ENCODE measurements around the gene ZNF350.
"Not testable (repeated sequence)": the region's sequence is repeated elsewhere in the genome, so short reads cannot be mapped to it uniquely, and the experiment has no call there.

The ZNF350 gene

DNA sequence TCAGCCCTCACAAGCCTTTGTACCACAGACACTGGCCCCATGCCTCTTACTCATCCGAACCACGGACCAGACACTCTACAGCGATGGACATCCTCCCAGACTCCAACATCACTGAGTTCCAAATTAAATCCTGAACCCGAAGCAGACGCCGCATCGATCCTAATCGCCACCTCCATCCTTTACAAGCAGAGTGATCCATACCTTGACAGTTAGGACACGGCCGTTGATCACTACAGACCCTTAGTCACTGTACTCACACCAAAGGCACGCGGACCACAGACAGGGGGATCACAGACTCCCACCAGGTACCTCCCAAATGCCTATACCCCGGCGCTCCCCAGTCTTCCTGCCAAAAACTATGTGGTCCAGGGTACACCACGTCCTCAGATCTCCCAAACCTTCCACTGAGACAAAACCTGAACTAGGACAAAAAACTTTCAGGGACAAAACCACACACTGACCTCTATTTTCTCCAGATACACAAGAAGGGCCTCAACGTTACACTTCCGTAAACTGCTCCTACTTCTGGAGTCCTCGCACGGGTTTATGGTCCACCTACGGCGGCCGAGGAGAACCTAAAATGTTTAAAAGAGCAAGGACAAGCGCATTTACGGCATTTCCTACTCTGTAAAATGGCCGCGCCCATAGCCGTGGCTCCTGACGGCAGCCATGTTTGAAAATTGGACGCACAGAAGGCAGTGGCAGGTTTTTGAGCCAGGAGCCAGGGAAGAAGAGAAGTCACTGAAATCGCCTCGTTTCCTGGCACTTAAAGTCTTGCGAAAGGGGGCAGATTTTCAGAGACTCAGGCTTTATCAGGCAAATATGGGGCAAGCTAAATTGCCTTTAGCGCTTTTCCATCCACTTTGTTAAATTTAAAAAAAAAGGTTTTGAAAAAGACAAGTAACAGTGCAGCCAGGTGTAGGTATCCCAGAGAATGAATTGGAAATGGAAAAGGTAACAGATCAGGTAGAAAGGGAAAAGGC lies at the start of gene ZNF350:
TSS of gene ZNF350 (minus strand) at position 532 of the 983 bp plus-strand sequence. CDS start 12,480 bp downstream, outside the sequence.
- DNase-seq: peak; percentile 85

DNA sequence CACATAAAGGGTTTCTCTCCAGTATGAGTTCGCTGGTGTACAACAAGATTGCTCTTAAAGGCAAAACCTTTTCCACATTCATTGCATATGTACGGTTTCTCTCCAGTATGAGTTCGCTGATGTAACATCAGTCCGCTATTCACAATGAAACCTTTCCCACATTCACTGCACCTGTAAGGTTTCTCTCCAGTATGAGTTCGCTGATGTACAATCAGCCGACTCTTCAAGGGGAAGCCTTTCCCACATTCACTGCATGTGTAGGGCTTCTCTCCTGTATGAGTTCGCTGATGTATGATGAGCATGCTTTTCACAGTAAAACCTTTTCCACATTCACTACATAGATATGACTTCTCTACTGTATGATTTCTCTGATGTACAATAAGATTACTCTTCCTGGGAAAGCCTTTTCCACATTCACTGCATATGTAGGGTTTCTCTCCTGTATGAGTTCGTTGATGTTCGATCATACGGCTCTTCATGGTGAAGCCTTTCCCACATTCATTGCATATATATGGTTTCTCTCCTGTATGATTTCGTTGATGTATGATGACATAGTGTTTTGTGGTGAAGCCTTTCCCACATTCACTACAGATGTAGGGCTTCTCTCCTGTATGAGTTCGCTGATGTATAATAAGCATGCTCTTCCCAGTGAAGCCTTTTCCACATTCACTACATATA lies 47.5 kb upstream of the ZNF350 start:
- DNase-seq: no peak

DNA sequence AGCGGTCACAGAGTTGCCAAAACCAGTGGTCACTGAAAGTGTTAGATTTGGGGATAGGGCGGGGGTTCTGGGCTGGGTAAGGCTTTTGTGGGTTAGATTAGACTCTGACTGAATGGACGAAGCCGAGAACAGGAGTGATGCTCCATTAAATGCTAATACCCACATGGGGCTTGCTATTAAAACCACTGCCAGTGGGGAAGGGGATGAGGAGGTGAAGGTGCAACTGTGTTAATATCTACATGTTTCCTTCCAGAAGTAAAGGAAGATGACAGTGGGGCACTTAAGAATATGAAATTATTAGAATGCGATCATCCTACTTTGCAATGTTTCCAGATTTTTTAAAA lies 42.1 kb upstream of the ZNF350 start:
- no peak for DNase-seq

DNA sequence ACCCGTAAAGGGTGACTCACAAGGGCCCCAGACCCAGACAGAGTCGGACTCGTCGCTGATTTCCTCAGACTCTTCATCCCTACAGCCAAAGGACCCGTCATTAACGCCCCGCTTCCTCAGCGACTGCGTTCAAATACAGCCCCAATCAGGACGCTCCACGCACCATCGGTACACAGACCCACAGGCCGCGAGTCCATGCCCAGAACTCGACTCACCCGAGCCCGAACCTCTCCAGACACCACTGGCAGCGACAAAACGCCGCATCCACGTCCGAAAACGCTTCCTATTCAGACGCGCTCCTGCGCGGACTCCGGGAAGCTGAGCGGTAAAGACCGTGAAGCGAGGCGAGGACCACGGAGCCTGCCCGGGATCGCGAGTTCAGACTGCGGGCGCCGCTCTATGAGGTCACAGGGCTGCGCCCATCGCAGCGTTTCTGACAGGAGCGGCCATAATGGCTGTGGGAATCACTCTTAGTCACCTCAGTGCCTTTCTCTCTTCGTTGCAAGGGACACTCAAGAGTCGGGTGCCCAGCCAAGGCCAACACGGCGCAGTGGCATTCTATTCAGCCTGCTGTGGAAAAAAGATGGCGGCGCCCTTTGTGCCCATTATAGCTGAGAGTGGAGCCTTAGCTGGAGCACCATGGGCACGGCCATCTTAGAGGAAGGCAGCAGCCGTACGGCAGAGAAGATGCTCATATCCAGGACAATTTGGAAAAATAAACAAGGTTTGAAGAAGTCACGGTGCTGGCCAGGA lies 41.6 kb upstream of the ZNF350 start, which contains the start of gene ZNF614:
TSS of gene ZNF614 (minus strand) at position 353 of the 753 bp plus-strand sequence. CDS start 2,634 bp downstream, outside the sequence.
- DNase-seq: peak; percentile 80

DNA sequence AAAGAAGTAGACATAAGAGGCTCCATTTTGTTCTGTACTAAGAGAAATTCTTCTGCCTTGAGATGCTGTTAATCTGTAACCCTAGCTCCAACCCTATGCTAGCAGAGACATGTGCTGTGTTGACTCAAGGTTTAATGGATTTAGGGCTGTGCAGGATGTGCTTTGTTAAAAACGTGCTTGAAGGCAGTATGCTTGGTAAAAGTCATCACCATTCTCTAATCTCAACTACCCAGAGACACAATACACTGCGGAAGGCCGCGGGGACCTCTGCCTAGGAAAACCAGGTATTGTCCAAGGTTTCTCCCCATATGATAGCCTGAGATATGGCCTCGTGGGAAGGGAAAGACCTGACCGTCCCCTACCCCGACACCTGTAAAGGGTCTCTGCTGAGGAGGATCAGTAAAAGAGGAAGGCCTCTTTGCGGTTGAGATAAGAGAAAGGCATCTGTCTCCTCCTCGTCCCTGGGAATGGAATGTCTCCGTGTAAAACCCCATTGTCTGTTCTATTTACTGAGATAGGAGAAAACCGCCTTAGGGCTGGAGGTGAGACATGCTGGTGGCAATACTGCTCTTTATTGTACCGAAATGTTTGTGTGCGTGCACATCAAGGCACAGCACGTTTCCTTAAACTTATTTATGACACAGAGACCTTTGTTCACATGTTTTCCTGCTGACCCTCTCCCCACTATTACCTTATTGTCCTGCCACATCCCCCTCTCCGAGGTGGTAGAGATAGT lies 39.8 kb upstream of the ZNF350 start:
- DNase-seq: not testable (repeated sequence)

DNA sequence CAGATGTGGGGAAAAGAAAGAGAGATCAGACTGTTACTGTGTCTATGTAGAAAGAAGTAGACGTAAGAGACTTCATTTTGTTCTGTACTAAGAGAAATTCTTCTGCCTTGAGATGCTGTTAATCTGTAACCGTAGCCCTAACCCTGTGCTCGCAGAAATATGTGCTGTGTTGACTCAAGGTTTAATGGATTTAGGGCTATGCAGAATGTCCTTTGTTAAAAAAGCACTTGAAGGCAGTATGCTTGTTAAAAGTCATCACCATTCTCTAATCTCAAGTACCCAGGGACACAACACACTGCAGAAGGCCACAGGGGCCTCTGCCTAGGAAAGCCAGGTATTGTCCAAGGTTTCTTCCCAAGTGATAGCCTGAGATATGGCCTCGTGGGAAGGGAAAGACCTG lies 37.8 kb upstream of the ZNF350 start:
- not testable (repeated sequence) for DNase-seq

DNA sequence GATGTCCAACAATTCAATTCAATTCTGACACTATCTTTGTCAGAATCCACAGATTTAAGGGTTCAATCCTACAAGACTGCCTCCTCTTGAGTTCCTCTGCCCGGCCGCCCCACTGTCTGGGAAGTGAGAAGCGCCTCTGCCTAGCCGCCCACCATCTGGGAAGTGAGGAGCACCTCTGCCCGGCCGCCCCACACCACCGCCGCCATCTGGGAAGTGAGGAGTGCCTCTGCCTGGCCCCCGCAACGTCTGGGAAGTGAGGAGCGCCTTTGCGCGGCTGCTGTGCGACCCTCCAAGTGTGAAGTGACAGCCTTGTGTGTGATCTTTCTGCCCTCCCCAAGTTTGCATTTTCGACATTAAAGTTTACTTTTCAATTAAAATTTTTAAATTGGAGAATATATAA lies 35.6 kb upstream of the ZNF350 start:
- no peak for DNase-seq

DNA sequence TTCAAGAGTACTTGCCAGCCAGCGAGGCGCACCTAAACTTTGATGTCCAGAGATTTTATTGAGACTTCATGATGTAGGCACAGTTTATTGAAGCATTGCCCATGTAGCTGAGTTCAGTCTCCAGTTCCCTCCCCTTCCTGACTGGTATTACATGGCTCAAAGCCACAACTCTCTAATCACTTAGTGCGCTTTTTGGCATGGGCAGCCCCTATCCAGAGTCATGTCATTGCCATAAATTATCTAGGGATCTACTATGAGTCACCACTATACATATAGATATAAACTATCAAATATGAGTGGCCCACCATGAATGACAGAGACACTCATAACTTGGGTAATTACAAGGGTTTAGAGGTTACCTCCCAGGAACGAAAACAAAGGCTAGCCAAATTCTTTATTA lies 33.9 kb upstream of the ZNF350 start:
- no peak for DNase-seq

DNA sequence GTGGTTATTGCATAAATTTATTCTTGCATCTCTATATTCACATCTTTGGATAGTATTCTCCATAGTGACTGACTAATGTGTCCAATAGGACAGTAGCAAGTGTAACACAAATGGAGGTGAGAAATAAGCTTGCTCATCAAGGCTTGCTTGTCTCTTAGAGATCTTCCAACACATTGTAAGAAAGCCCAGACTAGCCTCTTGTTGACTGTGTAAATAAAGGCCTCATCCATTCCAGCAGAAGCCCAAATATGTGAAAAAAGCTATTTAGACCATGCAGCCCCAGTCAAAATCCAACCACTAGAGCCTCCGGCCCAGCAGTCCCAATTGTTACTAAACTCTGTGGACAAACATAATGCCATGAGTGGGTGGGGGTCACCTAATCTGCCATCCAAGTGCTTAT lies 24.0 kb upstream of the ZNF350 start:
- DNase-seq: no peak

DNA sequence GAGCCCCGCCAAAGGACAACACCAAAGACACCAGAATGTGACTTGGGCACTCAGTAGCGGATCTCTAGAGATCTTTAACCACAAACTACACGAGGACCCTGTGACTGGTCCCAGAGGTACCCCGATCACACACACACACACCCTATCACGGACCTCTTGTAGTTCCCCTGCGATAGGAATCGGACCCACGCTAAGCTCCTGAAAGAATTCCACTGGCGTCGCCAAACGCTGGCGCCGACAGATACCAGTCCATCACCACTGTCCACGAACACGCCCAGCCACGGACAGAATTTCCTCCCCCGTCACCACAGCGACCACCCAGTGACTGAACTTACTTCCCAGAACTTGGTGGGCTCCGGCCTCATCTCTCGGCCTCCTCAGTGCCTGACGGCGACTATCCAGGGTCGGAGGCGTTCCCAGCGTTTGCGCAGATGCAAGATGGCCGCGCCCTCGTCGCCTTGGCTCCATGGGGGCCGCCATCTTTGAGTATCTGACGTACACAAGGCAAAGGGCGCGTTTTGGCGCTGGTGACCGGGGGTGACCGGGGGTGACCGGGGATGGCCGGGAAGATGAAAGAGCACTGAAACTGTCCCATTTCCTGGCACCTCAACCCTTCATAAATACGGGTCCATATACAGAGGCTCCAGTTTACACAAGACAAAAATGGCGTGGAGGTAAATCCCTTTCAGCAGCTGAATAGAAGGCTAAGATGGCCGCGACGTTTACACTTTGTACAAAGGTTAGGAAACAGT lies 21.3 kb upstream of the ZNF350 start, which contains the start of gene ZNF615:
TSS of gene ZNF615 (minus strand) at position 406 of the 752 bp plus-strand sequence. CDS start 4,500 bp downstream, outside the sequence.
- DNase-seq: peak; percentile 81

DNA sequence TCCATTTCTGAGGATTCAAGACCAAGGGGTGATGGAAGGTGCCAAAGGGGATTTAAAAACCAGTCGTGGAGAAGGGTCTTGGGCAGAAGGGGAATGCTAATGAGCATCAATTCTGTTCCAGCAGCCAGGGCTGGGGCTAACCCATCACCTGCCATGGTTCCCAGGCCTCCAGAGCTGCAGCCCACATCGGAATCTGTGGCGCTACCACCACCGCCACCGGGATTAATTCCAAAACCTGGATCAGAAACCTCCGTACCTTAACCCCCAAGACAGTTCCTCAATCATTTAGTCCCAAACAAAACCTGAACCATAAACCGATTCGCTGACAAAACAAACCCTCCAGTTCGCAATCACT lies 20.8 kb upstream of the ZNF350 start:
- DNase-seq: no peak

DNA sequence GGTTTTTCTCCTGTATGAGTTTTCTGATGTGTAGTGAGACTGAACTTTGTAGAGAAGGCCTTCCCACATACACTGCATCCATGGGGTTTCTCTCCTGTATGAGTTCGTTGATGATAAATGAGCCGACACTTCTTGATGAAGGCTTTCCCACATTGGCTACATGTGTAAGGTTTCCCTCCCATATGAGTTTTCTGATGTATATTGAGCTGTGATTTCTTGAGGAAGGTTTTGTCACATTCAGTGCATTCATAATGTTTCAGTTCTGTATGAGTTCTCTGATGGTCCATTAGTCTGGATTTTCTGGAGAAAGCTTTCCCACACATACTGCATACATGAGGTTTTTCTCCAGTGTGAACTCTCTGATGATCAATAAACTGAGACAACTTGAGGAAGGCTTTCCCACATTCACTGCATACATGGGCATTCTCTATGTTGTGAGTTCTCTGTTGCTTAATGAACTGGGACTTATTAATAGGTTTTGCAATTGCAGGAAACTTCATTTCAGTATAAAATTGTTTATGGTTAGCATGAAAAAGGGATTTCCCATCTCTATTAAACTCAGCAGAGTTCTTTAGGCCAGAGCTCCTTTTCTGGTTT lies 7.5 kb upstream of the ZNF350 start:
- no peak for DNase-seq

DNA sequence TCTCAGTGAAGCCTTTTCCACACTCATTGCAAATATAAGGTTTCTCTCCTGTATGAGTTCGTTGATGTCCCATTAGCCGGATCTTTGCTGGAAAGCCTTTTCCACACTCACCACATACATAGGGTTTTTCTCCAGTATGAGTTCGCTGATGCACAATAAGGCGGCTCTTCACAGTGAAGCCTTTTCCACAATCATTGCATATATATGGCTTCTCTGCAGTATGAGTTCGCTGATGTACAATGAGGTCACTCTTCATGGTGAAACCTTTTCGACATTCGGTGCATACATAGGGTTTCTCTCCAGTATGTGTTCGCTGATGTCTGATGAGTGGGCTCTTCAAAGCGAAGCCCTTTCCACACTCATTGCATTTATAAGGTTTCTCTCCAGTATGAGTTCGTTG lies 6.8 kb upstream of the ZNF350 start:
- DNase-seq: no peak

DNA sequence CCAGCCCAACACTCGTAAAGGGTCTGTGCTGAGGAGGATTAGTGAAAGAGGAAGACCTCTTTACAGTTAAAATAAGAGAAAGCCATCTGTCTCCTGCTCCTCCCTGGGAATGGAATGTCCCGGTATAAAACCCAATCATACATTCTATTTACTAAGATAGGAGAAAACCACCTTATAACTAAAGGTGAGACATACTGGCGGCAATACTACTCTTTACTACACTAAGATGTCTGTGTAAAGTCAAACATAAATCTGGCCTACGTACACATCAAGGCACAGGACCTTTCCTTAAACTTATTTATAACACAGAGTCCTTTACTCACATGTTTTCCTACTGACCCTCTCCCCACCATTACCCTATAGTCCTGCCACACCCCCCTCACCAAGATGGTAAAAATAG lies 3.3 kb downstream of the ZNF350 start:
- no peak for DNase-seq

DNA sequence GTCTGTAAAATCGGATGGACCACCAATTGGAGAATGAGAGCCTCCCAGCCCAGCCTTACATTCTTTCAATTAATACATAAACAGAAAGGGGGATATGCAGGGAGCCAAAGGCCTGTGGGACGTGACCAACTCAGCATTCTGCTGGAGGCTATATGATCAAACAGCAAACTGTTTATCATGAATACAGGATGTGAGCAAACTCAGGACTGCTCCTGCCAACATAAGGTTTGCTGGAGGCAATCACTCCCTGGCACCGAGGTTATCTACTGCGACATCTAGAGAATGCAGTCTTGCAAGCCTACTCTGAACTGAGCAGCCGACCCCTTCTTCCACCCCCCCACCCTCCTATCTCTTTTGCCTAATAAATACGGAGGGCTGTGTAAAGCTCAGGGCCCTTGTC lies 5.7 kb downstream of the ZNF350 start:
- not testable (repeated sequence) for DNase-seq

DNA sequence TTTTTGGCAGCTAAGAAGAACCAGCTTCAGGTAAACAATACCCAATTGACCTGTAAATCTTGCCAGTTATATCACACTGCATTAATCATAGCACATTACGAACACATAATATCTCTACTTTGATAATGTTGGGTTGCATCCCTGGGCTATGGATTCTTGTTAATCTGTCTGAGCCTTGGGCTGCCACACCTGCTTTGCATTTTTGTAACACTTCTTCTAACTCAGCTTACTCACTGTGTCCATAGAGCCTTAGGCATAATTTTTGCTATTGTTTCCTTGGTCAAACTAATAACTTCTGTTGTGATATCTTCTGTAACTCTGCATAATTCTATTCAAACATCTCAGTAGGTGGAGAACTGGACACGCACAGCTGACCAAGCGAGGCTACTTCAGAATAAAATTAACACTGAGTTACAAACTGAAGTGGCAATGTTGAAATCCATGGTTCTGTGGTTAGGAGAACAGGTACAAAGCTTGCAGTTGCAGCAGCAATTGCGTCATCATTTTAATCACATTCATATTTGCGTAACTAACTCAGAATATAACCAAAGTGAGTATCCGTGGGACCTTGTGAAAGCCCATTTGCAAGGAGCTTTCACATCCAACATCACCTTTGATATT lies 6.4 kb downstream of the ZNF350 start:
- DNase-seq: no peak

DNA sequence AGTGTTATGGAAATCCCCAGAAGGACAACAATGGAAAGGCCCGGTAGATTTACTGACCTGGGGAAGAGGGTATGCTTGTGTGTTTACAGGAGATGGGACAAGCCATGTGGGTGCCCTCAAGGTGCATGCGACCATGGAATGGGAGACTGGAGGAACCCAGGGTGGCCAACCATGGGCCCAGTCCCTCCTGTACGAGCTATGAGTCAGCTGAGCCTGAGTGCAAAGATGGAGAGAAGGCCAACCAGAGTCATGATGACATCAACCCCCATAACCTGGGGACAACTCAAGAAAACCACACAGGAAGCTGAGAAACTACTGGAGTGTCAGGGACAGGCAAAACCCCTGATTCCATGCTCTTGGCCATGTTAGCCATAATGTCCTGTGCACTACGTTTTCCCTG lies 7.8 kb downstream of the ZNF350 start:
- no peak for DNase-seq

DNA sequence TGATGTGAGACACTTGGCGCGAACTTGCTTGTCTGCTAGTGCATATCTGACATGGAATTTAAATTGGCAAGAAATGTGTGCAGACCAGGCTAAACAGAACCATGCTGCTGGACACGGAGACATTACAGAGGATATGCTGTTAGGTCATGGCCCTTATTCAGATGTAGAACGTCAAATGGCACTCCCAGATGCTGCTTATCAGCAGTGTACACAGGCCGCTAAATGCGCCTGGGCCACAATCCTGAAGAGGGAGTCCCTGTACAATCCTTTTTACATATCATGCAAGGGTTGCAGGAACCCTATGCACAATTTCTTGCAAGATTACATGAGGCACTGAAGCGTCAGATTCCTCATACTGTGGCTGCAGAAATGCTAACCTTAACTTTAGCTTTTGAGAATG lies 9.3 kb downstream of the ZNF350 start:
- DNase-seq: no peak

DNA sequence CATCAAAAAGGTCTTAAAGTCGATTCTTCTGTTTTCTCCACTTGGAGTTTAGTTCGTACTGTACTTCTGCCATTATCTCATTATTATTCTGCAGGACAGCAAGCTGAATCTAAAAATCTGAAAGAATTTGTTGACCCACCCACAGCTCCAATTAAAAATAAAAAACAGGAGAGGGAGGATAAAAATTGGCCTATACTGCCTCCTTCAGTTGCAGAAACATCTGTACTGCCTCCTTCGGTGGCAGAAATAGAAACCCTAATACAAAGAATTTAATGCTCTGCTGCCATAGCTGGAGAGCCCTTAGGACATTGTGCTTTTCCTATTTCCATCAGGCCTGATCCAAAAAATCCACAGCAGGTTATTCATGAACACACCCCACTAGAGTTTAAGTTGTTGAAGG lies 9.8 kb downstream of the ZNF350 start:
- no peak for DNase-seq

DNA sequence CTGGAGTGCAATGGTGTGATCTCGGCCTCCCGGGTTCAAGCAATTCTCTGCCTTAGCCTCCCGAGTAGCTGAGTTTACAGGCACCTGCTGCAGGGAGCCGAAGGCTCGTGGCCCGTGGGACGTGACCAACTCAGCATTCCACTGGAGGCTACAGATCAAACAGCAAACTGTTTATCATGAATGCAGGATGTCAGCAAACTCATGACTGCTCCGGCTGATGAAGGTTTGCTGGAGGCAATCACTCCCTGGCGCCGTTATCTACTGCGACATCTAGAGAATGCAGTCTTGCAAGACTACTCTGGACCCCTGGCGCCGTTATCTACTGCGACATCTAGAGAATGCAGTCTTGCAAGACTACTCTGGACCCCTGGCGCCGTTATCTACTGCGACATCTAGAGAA lies 10.9 kb downstream of the ZNF350 start:
- not testable (repeated sequence) for DNase-seq

DNA sequence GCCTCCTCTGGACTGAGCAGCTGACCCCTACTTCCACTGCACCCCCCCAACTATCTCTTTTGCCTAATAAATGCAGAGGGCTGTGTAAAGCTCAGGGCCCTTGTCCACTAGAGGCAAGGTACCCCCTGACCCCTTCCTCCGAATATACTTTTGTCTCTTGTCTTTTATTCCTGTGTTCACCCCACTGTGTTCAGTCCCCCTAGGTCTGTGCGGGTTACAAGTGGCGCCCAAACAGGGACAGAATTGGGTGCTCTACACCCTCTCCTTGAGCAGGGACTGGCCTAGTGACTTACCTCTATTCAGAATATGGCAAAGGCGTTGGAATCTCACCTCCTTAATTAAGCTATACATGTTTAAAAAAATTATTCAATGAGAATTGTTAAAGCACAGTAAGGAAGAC lies 15.0 kb downstream of the ZNF350 start:
- DNase-seq: no peak

Measured in NCI-H774 (cell line).